ENCODE data around the gene FSHR.

The FSHR gene

DNA sequence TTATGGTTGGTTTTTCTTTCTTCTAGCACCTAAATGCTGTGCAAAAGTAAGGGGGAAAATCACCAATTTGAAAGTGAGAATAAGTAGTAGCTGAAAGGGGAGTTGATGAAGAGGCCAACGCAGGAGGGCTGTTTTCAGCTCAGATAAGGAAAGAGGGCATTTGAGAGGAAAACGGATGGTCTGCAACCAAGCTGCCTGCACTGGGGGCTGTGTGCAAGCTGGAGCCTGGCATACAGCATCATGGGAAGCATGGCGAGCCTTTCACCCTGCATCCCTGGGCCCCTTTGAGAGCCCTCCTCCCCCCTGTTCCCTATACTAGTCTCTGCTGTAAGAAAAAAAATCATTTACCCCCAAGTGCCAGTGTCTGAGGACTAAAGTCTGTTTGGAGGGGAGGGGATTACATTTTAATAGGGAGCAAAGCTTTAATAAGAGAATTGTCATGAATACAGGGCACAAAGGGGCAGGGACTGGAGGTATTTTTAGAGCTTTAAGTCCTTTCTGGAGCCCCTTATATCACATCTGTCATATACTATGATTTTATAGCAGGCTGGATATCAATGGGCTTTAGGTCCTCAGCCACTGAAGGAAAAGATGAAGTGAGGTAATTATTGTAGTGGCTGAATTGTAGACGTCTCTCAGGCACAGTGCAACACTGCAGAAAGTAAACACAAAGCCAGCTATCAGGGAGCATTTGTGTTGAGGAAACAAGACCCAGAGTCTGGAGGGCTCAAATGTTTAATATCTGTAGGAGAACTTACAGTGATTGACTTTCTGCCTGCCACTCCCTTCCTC, 120.7 kb downstream of the FSHR start:
- DNase-seq (ENCODE audit: low read depth in 2 of 3, low spot score in 1 of 3): no peak

DNA sequence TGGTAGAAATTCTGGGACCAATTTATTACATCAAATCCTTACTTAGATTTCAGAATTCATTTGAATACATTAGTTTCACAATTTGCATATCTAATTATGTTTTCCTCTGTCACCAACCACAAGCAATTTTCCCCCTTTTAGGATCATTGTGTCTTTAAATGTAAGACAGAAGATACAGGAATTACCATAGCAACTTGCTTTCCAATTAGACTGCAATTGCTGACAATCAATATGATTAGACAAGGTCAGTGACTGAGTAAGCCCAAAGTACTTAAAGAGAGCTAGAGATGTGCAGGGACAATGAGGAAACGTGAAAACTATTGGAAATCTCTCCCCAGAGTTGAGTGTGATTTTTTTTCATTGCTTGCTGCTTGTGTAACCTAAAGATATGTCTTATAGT, 121.4 kb downstream of the FSHR start:
- no peak for DNase-seq (ENCODE audit: low read depth in 2 of 3, low spot score in 1 of 3)

DNA sequence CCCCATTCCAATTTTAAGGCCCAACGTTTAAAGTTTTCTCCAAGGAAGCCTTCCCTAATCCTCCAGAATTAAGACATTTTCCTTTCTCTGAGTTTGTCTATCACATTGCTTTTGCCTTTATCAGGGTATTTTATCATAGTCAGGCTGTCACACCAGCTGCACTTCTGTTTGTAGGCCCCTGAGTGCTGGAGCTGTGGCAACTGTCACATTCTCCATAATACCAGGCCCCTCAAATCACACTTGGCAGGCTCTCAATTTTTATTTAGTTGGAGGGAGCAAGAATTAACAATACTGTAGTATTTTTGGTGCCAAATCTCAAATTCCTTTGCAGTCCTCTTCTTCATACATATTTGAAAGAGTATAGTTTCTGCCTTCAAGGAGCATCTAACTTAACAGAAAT, 122.2 kb downstream of the FSHR start:
- no peak for DNase-seq (ENCODE audit: low read depth in 2 of 3, low spot score in 1 of 3)

DNA sequence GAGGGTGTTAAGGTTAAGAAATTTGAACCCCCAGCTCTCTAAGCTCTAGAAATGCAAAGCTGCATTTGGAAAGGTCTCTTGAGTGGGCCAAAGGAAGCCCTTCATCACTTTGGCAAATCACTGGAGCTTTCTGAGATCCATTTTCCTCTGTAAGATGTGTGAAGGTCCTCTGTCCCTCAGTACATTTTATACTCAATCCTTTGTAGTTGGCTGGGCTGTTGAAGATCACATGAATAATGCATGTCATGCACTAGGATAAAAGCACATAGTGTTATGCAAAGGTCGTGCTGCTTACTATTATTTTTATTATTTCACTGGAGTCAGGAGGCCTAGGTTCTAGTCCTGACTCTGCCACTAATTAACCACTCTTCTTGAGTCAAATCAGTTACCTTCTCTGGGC, 124.9 kb downstream of the FSHR start:
- no peak for DNase-seq (ENCODE audit: low read depth in 2 of 3, low spot score in 1 of 3)

DNA sequence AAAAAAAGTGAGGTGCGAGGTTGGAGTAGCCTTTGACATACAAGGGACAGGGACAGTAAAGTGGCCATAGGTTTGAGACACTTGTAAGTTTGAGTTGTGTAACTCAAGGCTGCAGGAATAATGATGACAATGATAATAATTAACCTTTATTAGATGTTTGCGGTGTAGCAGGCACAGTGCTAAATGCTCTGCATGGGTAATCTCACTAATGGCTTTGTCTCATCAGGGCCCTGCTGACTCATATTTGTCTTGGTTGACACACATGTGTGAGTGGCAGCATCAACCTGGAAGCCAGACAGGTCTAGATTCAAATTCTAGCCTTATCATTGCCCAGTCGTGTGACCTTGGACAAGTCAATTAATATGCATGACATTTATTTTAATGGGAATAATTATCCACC, 126.2 kb downstream of the FSHR start:
- DNase-seq (ENCODE audit: low read depth in 2 of 3, low spot score in 1 of 3): no peak

DNA sequence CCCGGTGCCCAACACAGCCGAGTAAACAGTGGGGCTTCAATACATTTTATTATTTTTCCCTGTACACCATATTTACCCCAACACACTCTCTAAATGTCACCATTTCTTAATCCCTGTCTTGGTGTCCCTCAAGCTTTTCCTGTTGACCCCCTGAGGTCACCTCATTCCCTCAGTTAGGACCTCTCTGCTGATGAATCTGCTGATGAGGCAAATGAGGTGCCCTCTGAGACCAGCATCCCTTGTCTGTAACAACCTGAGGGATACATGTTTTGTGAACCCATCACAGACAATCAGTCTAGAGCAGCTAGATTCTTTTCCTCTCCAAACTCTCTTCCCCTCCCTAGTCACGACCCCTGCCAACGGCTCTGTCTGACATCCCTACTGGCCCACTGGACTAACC, 127.6 kb downstream of the FSHR start:
- DNase-seq (ENCODE audit: low read depth in 2 of 3, low spot score in 1 of 3): no peak

DNA sequence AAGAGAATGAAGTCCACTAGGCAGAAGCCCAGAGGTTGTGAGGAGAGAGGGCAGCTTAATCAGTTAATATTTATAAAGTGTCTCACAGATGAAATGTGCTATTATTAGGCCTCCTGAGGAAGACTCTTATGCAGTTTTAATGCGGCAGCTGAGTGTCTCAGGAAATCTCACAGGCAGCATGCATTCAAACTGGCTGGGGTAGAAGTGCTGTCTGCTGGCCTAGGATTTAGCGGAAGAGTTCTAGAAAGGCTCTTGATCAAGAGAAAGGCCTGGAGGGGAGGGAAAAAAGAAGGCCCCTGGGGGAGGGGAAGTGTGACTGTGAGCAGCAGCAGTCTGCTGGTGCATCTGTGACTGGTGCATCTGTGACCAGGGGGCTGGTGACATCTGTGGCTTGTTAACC, 133.0 kb downstream of the FSHR start:
- DNase-seq (ENCODE audit: low read depth in 2 of 3, low spot score in 1 of 3): no peak

DNA sequence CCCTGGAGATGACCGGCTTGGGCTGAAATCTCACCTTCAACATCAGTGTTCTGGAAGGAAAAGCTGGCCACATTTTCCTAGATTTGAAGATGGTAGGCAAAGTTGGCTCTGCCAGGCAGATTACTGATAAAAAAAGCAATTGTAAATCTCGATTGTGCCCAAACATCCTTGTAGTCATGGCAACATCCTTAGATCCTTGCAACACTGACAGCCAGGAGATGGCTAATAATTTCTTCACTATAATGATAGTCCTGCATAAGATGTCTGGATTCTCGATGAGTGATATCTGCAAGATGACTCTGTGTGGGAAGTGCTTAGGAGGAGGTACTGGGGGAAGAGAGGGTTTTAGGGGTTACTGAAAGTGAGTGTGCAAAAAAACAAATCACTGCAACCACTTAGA, 149.1 kb downstream of the FSHR start:
- no peak for DNase-seq (ENCODE audit: low read depth in 2 of 3, low spot score in 1 of 3)

DNA sequence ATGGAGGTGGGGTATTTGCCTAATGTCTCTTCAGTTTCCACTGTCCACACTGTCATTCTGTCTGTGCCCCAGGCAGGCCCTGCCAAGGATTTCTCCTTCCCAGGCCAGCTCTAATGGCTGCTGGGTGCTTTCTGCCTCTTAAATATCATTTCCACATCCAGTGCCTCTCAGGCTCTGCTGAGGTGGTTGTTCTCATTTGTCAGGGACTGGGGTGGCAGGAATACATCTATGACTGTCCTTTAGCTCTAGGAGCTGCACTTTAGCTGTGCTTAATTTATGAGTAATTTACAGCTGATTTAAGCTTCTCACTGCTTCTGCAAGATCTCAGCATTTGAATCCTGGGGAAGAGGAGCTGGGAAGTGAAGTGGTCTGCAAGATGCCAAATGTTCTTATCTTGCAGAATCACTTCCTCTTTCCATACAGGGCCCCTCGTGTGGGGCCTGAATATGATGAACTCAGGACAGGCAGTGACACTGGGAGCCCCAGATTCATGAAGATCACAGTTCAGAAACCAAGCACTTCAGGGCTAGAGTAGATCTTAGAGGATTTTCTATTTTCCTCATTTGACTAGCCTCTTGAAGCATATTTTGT, 150.2 kb downstream of the FSHR start:
- DNase-seq (ENCODE audit: low read depth in 2 of 3, low spot score in 1 of 3): no peak

DNA sequence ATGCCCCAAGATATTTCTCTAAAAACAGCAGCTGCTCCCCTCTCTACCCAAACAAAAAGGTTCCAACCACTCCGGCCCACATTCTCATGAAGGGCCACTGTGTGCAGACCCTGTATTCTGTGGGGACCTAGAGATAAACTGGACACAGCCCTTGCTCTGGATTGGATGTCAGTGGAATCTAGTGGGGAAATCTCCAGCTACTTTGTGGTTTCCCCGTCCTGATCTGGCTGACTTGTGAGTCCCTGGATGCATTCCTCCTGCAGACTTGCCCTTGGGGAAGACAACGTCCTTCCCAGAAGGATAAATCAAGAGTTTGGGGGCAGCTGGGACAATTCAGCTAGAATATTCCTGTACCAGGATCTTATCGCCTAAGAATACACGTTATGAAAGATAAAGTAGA, 151.1 kb downstream of the FSHR start:
- DNase-seq (ENCODE audit: low read depth in 2 of 3, low spot score in 1 of 3): no peak

DNA sequence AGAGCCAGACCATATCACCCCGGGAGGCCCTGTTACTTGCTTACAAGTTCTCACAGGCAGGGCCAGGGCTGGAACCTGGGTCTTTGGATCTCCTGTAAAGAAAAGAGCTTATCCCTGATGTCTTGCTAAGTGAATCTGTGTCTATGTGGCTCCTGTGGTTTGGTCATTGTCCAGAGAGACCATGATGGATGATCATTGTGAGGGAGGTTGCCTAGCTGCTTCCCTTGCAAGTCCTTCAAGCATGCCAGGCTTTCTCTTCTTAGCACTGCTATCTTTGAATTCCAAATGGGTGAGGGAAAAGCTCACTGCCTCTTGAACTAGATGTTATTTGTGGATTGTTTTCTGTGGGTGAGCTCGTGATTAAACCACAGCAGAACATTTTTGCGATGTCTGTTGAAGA, 151.6 kb downstream of the FSHR start:
- DNase-seq (ENCODE audit: low read depth in 2 of 3, low spot score in 1 of 3): no peak

DNA sequence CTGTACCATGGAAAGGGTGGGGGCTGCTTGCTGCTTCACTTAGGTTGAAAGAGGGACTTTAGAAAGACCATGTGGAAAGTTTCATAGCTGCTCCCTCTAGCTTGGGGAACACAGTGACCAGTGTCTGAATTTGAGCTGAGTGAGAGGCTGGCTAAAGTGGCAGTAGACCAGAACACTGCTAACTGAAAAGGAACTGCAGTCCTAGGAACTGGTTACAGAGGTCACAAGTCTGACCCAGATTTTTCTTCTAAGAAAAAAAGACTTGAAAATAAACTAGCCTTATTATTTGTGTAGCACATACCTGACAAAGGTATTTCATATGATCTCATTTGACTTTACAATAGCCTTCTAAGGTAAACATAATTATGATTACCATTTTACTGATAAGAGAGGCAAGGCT, 153.6 kb downstream of the FSHR start:
- DNase-seq (ENCODE audit: low read depth in 2 of 3, low spot score in 1 of 3): no peak

DNA sequence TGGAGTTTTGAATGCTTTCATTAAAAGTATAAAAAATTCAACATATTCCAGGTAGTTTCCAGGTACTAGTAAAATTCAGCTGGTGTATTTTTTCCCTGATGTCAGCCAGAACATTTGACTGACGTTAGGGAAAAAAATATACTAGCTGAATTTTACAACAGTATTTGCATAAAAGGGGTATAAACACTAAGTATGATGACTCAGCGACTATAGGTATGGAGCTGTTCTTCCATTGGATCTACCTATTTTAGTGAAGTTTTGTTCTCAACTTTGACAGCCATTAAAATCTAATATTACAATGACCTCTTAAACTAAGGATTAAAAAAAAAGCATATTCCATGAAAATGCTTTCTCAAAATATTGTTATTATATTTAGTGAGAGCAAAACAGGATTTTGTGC, 155.9 kb downstream of the FSHR start:
- DNase-seq (ENCODE audit: low read depth in 2 of 3, low spot score in 1 of 3): no peak

DNA sequence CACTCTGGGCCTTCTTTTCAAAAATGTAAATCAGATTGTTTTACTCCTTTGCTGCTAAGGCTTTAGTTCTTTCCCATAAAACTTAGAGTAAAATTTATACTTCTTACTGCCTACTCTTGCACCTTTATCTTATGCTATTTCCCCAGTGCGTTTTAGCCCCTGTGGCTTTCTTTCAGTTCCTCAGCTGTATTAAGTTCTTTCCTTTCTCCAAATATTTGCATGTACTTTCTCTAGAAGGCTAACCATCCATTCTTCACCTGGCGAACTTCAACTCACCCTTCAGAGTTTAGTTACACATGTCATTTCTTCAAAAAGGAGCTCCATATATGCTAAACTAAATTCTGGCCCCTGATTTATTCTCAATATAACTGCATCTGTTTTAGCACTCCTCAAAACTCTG, 160.7 kb downstream of the FSHR start:
- no peak for DNase-seq (ENCODE audit: low read depth in 2 of 3, low spot score in 1 of 3)

DNA sequence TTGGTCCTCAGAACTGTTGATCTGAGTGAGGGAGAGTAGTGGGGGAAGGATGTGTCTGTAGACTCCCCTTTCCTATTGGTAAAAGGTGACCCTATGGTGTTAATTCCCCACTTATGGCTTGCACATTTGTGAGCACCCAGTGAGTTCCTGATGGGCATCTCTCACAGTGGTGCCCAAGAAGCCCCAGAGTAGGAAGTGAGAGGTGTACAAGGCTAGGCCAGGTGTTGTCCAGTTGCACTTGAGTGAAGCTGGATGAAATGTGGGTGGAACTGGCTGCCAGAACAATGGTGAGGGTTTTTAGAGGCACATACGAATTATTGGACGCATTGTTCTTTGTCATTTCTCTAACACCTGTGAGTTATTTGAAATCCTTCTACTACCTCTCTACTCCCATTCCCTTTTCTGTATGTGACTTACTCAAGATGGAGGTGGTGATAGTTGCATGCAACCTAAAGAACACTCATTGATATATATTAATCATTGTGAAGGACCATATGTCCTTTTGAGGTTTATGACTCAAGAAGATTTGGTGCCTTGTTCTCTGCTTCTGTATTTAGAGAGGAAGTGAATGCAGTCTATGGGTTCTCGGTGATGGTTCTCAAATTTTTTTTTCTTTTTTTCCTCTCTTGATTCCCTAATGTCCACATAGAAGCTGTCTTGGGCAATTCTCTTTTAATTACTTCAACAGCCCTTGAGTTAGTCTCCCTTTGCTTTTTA, 162.7 kb downstream of the FSHR start:
- DNase-seq (ENCODE audit: low read depth in 2 of 3, low spot score in 1 of 3): no peak

DNA sequence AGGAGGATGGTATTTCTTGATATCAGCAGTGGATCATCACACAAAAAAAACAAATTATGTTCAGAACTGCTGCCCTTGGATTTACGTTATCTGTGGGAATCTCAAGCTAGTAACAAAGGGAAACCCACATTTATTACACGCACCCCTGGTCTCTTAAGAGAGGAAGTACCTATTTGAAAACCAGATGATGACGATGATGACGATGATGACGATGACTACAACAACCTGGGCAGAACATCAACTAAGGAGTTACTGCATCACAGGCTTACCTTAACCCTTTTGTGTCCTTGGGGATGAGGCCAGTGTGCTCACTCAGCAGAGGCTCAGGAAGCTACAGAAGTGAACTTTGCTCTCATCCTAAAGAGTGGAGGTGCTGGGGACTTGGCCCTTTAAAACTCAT, 169.4 kb downstream of the FSHR start:
- DNase-seq (ENCODE audit: low read depth in 2 of 3, low spot score in 1 of 3): no peak

DNA sequence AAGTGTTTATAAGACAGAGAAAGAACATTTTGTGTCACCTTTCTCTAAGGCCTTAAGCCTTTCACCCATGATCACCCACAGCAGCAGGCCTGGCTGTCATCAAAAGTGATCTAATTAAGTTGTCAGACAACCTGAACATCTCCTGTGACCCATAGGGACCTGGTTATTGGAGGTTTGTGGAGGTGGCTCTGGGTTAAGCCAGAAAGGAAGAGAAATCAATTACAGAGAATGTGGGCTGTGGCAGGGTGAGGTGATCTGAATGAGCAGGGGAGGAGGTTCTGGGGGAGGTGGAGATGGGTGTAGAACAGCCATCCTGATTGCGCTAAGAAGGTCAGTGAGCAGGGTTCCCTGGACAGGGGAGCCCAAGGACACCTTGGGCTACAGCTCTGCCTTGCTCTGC, 170.8 kb downstream of the FSHR start:
- DNase-seq (ENCODE audit: low read depth in 2 of 3, low spot score in 1 of 3): no peak

DNA sequence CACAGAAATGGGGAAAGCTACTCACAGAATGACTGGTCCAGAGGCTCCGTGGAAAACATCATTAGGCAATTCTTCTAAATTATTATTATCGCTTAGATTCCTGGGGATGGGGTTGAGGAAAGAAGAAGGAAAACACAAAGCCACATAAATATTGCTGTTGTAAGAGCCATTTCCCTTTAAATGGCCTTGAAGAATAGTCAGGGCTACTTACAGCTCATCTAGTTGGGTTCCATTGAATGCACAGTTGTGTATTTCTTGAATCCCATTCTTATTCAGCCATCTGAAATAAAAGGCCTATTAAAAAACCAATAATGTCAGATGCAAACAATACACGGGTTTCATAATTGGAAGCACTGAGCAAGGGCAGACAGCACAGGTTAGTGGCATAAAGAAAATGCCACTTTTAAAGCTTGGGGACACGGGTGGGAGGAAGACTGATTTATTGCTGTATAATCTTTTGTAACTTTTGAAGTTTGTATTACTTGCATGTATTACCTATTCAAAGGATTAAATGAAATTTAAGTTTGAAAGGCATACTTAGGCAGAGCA, 171.4 kb downstream of the FSHR start:
- DNase-seq (ENCODE audit: low read depth in 2 of 3, low spot score in 1 of 3): no peak

DNA sequence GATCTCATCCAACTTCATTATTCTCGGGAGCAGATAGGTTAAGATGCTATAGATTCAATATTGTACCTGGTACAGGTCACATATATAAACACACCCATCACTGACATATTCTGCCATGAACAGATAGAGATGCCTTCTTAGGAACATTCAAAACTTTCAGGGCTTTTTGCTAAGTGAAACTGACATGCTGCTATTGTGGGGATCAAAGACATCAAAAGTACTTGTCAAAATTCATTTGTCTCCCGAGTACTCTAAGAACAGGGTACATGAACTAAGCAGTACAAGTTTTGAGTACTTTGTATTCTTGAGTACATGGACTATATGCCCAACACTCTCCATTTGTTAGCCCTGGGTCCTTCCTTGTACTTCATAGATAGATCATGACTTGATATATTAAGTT, 173.5 kb downstream of the FSHR start:
- DNase-seq (ENCODE audit: low read depth in 2 of 3, low spot score in 1 of 3): no peak

DNA sequence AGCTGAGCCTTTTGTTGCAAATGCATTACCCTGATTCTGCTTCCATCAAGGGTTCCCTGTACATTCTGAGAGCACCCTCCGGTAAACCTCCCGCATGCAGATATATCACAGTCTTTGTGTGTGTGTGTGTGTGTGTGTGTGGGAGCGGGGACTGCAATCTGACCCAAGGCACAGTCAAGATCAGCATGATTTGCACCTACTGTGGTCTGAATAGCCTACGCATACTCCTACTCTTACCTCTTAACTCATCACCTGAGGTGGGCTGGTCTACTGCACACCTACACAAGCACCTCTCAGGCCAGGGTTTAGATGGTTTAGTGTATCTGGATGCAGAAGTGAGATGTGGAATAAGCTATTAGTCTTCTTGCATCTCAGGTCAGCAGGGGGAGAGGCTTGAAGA, 174.6 kb downstream of the FSHR start:
- DNase-seq (ENCODE audit: low read depth in 2 of 3, low spot score in 1 of 3): no peak

DNA sequence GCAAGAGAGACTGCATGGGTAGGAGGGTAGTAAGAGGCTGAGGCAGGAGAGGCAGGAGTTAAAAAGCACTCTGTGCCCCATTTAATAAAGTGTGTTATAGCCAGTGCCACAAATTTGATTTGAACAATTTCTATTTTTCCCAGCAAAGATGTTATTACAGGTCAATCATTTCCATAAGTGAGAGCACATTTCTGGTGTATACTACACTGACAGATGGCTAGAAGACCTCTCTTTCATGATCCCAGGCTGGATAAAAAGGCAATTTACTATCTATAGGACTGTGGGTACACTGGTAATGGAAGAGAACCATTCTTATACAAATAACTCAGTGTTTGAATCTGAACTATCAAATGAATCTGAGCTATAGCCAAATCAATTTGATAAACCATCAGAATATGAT, 176.2 kb downstream of the FSHR start:
- DNase-seq (ENCODE audit: low read depth in 2 of 3, low spot score in 1 of 3): no peak

DNA sequence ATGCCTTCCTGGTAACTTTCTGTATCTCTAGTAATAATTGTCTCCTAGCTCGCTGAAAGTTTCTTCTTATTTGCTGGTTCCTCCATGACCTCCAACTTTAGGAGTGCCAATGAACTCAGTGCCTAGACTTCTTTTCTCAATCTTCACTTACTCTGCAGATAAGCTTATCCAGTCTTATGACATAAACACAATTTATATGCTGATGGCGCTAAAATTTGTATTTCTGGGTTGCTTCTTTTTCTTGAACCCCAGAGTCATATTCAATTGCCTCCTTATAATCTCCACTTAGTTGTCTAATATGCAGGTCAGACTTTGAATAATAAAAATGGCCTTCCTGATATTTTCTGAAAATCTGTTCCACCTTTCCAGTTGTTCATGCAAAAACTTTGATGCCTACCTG, 182.5 kb downstream of the FSHR start:
- DNase-seq (ENCODE audit: low read depth in 2 of 3, low spot score in 1 of 3): no peak
